ENCODE measurements around the gene OXCT1.
"Not testable (repeated sequence)": the region's sequence is repeated elsewhere in the genome, so short reads cannot be mapped to it uniquely, and the experiment has no call there.

The OXCT1 gene

DNA sequence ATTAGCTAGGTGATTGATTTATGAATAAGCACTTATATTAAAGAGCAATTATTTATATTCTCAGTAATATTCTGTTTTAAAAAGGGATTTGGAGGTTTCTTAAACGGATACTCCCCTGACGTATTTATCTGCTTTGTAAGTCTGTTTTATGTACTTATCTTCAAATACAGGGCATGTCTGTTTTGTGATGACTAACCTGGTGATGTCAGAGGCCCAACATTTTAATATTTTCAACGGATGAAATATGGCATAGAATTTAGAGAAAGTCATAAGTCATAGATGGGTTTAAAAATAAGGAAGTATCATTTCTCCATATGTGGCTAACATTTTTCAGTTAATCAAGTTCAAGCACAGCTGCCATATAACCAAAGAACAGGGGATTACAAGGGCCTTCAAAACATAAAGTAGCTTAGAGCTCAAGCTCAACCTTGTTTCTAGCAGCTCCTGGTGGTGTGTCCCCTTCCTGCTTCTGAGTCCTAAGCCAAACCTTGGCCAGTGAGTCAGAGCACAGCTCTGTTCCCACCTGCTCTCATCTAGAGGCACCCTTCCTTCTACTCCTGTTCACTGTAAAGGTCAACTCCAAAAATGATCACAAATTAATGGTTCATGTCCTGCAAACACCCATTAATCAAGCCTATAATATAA, 131.4 kb downstream of the OXCT1 start:
- Histone ChIP-seq H3K9me3 (ENCODE audit: control insufficient read depth, insufficient read depth, low read length) (no peaks in the 10 kb centered on the region), H3K9ac (ENCODE audit: low read depth, low read length) (no peak overlapping the region), H3K36me3 (ENCODE audit: control insufficient read depth, insufficient read depth, low read length) (no peaks in the 10 kb centered on the region), H3K4me3 (ENCODE audit: low read depth, low read length) (no peak overlapping the region), H3K27me3 (ENCODE audit: control insufficient read depth, insufficient read depth, low read length) (no peaks in the 10 kb centered on the region), H3K4me1 (ENCODE audit: control insufficient read depth, insufficient read depth, low read length) (no peaks in the 10 kb centered on the region)

DNA sequence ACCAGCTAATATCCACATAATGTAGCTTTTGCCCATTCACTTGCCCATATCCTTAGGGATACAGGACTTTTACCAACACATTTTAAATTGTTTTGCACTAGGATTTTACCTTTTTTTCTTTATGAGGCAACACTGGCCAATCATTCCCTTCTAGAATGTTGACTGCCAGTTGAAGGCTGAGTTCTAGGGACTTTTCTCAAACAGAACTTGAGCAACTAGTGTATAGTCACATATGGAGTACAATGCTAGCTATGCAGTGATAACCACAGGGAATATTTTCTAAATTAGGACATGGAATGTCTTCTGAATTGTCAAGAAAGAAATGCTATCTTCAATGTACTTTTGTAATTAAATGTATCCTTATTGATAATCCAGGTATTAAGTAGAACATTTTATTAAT, 133.6 kb downstream of the OXCT1 start:
- Histone ChIP-seq H3K9ac (ENCODE audit: low read depth, low read length) (no peak overlapping the region), H3K4me3 (ENCODE audit: low read depth, low read length) (no peak overlapping the region), H3K4me1 (ENCODE audit: control insufficient read depth, insufficient read depth, low read length) (no peaks in the 10 kb centered on the region), H3K27me3 (ENCODE audit: control insufficient read depth, insufficient read depth, low read length) (no peaks in the 10 kb centered on the region), H3K36me3 (ENCODE audit: control insufficient read depth, insufficient read depth, low read length) (no peaks in the 10 kb centered on the region), H3K9me3 (ENCODE audit: control insufficient read depth, insufficient read depth, low read length) (no peaks in the 10 kb centered on the region)

DNA sequence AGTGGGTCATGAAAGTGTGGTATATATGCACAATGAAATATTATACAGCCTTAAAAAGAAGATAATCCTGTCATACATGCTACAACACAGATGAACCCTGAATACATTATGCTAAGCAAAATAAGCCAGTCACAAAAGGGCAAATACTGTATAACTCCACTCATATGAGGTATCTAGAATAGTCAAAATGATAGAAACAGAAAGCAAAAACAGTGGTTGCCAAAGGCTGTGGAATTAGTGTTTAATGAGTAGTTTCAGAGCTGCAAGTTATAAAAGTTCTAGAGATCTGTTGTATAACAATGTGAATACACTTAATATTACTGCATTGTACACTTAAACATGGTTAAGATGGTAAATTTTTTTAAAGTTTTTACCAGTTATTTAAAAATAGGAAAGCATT, 135.0 kb downstream of the OXCT1 start:
- Histone ChIP-seq H3K9ac (ENCODE audit: low read depth, low read length) (no peak overlapping the region), H3K36me3 (ENCODE audit: control insufficient read depth, insufficient read depth, low read length) (no peaks in the 10 kb centered on the region), H3K4me1 (ENCODE audit: control insufficient read depth, insufficient read depth, low read length) (no peaks in the 10 kb centered on the region), H3K9me3 (ENCODE audit: control insufficient read depth, insufficient read depth, low read length) (no peaks in the 10 kb centered on the region), H3K27me3 (ENCODE audit: control insufficient read depth, insufficient read depth, low read length) (no peaks in the 10 kb centered on the region), H3K4me3 (ENCODE audit: low read depth, low read length) (no peak overlapping the region)

DNA sequence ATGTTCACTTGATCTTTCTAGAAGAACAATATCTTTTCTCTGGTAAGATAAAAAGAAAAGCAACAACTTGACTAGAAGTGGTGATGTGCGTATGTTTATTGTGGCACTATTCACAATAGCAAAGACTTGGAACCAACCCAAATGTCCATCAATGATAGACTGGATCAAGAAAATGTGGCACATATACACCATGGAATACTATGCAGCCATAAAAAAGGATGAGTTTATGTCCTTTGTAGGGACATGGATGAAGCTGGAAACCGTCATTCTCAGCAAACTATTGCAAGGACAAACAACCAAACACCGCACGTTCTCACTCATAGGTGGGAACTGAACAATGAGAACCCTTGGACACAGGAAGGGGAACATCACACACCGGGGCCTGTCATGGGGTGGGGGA, 140.8 kb downstream of the OXCT1 start:
- H3K4me1 ChIP-seq (ENCODE audit: control insufficient read depth, insufficient read depth, low read length); H3K36me3 ChIP-seq (ENCODE audit: control insufficient read depth, insufficient read depth, low read length); H3K4me3 ChIP-seq (ENCODE audit: low read depth, low read length); H3K9me3 ChIP-seq (ENCODE audit: control insufficient read depth, insufficient read depth, low read length); H3K9ac ChIP-seq (ENCODE audit: low read depth, low read length); H3K27me3 ChIP-seq (ENCODE audit: control insufficient read depth, insufficient read depth, low read length): not testable (repeated sequence)

DNA sequence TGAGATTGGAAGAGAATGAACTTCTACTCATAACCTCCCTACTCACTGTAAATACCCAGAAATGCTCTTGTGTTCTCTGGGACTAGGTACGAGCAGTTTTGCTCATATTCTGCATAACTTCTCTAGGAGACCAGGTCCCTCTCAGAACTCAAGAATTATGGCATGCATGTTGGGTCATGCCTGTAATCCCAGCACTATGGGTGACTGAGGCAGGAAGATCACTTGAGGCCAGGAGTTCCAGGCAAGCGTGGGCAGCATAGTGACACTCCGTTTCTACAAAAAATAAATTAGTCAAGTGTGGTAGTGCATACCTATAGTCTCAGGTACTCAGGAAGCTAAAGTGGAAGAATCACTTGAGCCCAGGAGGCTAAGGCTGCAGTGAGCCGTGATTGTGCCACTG, 141.9 kb downstream of the OXCT1 start:
- no peaks in the 10 kb centered on the region for H3K27me3 ChIP-seq (ENCODE audit: control insufficient read depth, insufficient read depth, low read length)
- no peaks in the 10 kb centered on the region for H3K36me3 ChIP-seq (ENCODE audit: control insufficient read depth, insufficient read depth, low read length)
- no peaks in the 10 kb centered on the region for H3K9me3 ChIP-seq (ENCODE audit: control insufficient read depth, insufficient read depth, low read length)
- no peak overlapping the region for H3K4me3 ChIP-seq (ENCODE audit: low read depth, low read length)
- no peaks in the 10 kb centered on the region for H3K4me1 ChIP-seq (ENCODE audit: control insufficient read depth, insufficient read depth, low read length)
- H3K9ac ChIP-seq (ENCODE audit: low read depth, low read length) = no peak overlapping the region

DNA sequence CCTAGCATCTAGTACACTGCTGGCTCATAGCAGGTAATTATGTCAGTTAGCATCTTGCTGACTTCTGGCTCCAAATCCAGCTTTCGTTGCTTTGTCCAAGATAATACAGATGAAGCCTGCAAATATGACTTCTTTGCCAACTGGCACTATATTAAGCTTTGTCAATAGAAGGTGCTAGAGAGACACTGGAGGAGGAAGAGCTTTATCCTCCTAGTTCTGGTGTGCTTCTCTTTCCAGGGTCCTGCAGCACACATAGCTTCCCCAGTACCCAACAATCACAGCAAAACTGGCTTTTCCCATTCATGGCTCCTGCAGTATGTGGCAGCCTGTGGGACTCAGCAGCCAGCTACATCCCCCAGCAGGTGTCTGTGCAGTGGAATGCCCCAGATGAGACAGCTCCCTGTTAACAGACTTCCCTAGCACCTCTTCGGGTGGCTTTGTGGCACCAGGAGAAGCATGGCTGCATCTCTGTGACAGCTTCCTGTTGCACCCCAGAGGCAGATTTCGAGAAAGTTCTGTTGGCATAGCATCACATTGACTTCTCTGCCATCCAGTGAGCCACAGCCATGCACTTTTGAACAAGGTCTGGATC, 147.8 kb downstream of the OXCT1 start:
- H3K27me3 ChIP-seq (ENCODE audit: control insufficient read depth, insufficient read depth, low read length) = no peaks in the 10 kb centered on the region
- H3K4me3 ChIP-seq (ENCODE audit: low read depth, low read length) = no peak overlapping the region
- H3K9me3 ChIP-seq (ENCODE audit: control insufficient read depth, insufficient read depth, low read length) = no peaks in the 10 kb centered on the region
- H3K9ac ChIP-seq (ENCODE audit: low read depth, low read length) = no peak overlapping the region
- no peaks in the 10 kb centered on the region for H3K36me3 ChIP-seq (ENCODE audit: control insufficient read depth, insufficient read depth, low read length)
- no peaks in the 10 kb centered on the region for H3K4me1 ChIP-seq (ENCODE audit: control insufficient read depth, insufficient read depth, low read length)

DNA sequence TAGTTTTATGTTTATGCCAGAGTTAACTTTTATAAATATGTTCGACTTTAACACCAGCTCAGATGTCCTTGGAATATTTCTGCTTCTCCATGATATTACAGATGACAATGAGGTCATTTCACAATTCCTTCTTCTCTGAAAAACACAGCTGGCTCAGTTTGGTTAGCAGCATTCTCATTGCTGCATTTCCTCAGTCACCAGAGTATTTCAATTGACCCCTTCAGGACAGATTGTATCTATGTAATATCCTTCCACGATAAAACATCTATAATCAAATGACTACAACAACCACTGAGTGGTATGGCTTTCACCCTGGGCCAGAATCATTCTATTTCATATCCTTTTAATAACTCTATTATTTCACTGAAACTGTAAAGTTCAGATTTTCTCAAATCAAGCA, 148.7 kb downstream of the OXCT1 start:
- Histone ChIP-seq H3K27me3 (ENCODE audit: control insufficient read depth, insufficient read depth, low read length) (no peaks in the 10 kb centered on the region), H3K36me3 (ENCODE audit: control insufficient read depth, insufficient read depth, low read length) (no peaks in the 10 kb centered on the region), H3K9me3 (ENCODE audit: control insufficient read depth, insufficient read depth, low read length) (no peaks in the 10 kb centered on the region), H3K4me1 (ENCODE audit: control insufficient read depth, insufficient read depth, low read length) (no peaks in the 10 kb centered on the region), H3K9ac (ENCODE audit: low read depth, low read length) (no peak overlapping the region), H3K4me3 (ENCODE audit: low read depth, low read length) (no peak overlapping the region)

DNA sequence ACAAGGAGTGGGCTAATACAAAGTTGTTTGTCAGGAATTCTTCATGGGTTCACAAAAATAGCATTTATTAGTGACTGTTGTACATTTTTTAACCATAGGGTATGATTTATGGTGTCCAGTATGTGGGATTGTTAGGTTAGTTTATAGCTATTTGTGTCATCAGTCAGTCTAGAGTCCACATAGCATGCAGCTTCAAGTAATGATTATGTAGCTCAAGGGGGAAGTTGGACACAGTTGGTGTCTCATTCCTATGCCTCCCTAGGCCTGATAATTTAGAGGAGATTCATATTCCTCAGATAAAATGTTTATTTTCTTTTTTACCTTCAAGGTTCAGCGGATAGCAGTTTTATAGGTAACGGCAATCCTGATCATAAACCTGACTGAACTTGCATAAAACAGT, 153.8 kb downstream of the OXCT1 start:
- Histone ChIP-seq H3K4me1 (ENCODE audit: control insufficient read depth, insufficient read depth, low read length) (no peaks in the 10 kb centered on the region), H3K27me3 (ENCODE audit: control insufficient read depth, insufficient read depth, low read length) (no peaks in the 10 kb centered on the region), H3K4me3 (ENCODE audit: low read depth, low read length) (no peak overlapping the region), H3K9me3 (ENCODE audit: control insufficient read depth, insufficient read depth, low read length) (no peaks in the 10 kb centered on the region), H3K9ac (ENCODE audit: low read depth, low read length) (no peak overlapping the region), H3K36me3 (ENCODE audit: control insufficient read depth, insufficient read depth, low read length) (no peaks in the 10 kb centered on the region)

DNA sequence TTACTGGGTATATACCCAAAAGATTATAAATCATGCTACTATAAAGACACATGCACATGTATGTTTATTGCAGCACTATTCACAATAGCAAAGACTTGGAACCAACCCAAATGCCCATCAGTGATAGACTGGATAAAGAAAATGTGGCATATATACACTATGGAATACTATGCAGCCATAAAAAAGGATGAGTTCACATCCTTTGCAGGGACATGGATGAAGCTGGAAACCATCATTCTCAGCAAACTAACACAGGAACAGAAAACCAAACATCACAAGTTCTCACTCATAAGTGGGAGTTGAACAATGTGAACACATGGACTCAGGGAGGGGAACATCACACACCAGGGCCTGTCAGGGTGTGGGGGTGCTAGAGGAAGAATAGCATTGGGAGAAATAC, 155.8 kb downstream of the OXCT1 start:
- not testable (repeated sequence) for H3K36me3 ChIP-seq (ENCODE audit: control insufficient read depth, insufficient read depth, low read length); H3K27me3 ChIP-seq (ENCODE audit: control insufficient read depth, insufficient read depth, low read length); H3K9ac ChIP-seq (ENCODE audit: low read depth, low read length); H3K4me3 ChIP-seq (ENCODE audit: low read depth, low read length); H3K4me1 ChIP-seq (ENCODE audit: control insufficient read depth, insufficient read depth, low read length); H3K9me3 ChIP-seq (ENCODE audit: control insufficient read depth, insufficient read depth, low read length)

DNA sequence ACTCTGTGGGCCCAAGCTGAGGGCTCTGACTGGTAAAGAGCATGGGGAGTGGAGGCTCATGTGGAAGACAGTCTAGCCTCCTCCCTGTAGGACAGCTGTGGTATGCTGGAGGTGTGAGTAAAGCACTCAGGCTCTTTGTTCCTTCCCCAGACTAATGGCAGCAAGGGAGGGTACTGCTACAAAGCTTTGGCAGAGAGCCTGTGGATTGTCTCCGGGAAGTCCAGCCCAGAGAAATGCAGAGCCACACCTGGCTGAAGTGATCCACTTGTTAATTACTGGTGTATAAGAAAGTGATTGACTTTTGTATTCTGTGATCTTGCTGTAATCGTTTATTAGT, 161.7 kb downstream of the OXCT1 start:
- H3K36me3 ChIP-seq (ENCODE audit: control insufficient read depth, insufficient read depth, low read length) = no peaks in the 10 kb centered on the region
- H3K4me3 ChIP-seq (ENCODE audit: low read depth, low read length) = no peak overlapping the region
- H3K27me3 ChIP-seq (ENCODE audit: control insufficient read depth, insufficient read depth, low read length) = no peaks in the 10 kb centered on the region
- no peaks in the 10 kb centered on the region for H3K9me3 ChIP-seq (ENCODE audit: control insufficient read depth, insufficient read depth, low read length)
- H3K9ac ChIP-seq (ENCODE audit: low read depth, low read length) = no peak overlapping the region
- no peaks in the 10 kb centered on the region for H3K4me1 ChIP-seq (ENCODE audit: control insufficient read depth, insufficient read depth, low read length)

DNA sequence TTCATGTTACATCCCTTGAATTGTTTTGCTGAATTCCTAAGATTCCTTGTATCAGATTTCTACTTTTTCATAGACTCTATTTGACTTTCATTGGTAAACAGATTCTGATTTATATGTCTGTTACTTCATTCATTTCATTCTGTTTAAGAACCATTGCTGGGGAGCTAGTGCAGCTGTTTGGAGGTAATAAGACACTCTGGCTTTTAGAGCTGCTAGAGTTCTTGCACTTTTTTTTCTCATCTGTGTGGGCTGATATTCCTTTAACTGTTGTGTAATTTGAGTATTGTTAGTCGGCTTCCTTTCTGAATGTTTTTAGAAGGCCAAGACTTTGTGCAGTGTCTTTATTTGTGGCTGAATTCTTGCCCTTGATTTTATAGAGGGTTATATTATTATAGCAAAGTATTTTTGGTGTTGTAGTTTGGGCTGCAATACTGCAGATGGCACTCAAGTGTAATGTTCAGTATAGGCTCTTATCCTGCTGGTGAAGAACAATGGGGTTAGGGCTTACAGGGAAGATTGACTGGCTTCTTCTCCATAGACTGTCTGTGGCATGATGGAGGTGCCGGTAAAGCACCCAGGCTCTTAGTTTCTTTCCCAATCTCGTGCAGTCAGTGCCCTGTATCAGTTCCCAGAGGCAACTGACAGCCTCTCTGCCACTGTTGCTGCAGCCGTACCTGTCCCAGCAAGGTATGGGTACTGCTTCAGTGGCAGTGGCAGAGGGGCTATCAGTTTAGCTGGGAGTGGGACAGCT, 162.2 kb downstream of the OXCT1 start:
- Histone ChIP-seq H3K27me3 (ENCODE audit: control insufficient read depth, insufficient read depth, low read length) (no peaks in the 10 kb centered on the region), H3K4me3 (ENCODE audit: low read depth, low read length) (no peak overlapping the region), H3K9ac (ENCODE audit: low read depth, low read length) (no peak overlapping the region), H3K36me3 (ENCODE audit: control insufficient read depth, insufficient read depth, low read length) (no peaks in the 10 kb centered on the region), H3K9me3 (ENCODE audit: control insufficient read depth, insufficient read depth, low read length) (no peaks in the 10 kb centered on the region), H3K4me1 (ENCODE audit: control insufficient read depth, insufficient read depth, low read length) (no peaks in the 10 kb centered on the region)

DNA sequence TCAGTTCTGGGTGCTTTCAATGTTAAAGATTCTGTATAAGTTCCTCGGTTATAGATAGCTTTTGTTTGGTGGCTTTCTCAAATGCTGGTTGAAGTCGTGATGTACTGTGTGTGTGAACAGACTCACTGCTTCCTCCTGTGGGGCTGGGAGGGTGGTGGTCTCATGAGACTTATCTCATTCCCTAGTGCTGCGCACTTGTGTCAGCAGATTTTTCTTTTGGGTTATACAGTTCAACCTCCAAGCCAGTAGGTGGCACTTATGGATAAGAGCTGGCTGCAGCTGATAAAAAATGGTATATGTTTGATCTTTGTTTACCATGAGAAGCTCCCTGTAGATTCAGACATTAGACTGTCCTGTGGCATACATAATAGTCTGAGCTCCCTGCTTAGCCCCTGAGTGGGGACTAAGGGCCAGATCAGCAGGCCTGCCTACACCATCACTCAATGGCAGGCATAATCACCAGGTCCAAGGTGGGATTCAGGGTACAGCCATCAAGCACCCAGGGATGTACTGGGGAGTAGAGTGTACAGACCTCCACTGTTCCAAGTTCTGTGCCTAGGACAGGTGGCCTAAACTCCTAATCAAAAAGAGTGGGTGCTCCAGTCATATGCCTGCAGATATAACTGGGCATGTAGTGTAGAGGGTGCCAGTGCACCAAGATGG, 174.2 kb downstream of the OXCT1 start:
- no peaks in the 10 kb centered on the region for H3K27me3 ChIP-seq (ENCODE audit: control insufficient read depth, insufficient read depth, low read length)
- H3K4me3 ChIP-seq (ENCODE audit: low read depth, low read length) = no peak overlapping the region
- no peak overlapping the region for H3K9ac ChIP-seq (ENCODE audit: low read depth, low read length)
- no peaks in the 10 kb centered on the region for H3K4me1 ChIP-seq (ENCODE audit: control insufficient read depth, insufficient read depth, low read length)
- H3K9me3 ChIP-seq (ENCODE audit: control insufficient read depth, insufficient read depth, low read length) = no peaks in the 10 kb centered on the region
- no peaks in the 10 kb centered on the region for H3K36me3 ChIP-seq (ENCODE audit: control insufficient read depth, insufficient read depth, low read length)
